HEK293 (cell line): ENCODE results near the gene DENND10.

Experiments
- CTCF ChIA-PET: fragments of 350-600 bp; formaldehyde crosslinking; extraction: SDS; loops from one replicate; lab custom pipeline; 2021; ENCODE audit warnings: antibody characterized with exemption; lab: Yijun Ruan, JAX
- POLR2A ChIA-PET: fragments of 300-600 bp; formaldehyde crosslinking; extraction: SDS; loops from one replicate; lab custom pipeline; 2020; ENCODE audit warnings: antibody characterized with exemption, inconsistent platforms; lab: Yijun Ruan, JAX
- H3K27ac ChIP-seq: fragments of 200-500 bp; sonication (Bioruptor generic); 2 replicates; pipeline ENCODE4 v1.5.1; 2014; ENCODE audit warnings: low read depth, low read length, control low read depth, inconsistent platforms; ENCODE audit errors: extremely low read depth
- H3K36me3 ChIP-seq, 2 experiments: fragments of 200-500 bp in 1 of 2; sonication (Bioruptor generic) in 1 of 2; 1 replicate in 1 of 2; 2 replicates in 1 of 2; pipeline ENCODE4 v1.5.1; 2014 to 2017; ENCODE audit warnings: inconsistent platforms in 2 of 2, low read length in 2 of 2; ENCODE audit not compliant: control insufficient read depth in 2 of 2, insufficient read depth in 1 of 2
- H3K4me1 ChIP-seq: fragments of 200-500 bp; sonication (Bioruptor generic); 2 replicates; pipeline ENCODE4 v1.5.1; 2014; ENCODE audit warnings: mild to moderate bottlenecking, low read length, inconsistent platforms; ENCODE audit not compliant: control insufficient read depth, insufficient read depth
- H3K4me3 ChIP-seq: 2 replicates; pipeline ENCODE4 v1.5.1; 2011; ENCODE audit warnings: low read depth, mild to moderate bottlenecking, control low read depth, low read length, moderate library complexity
- H3K9me3 ChIP-seq: fragments of 200-500 bp; sonication (Bioruptor generic); 2 replicates; pipeline ENCODE4 v1.5.1; 2014; ENCODE audit warnings: low read depth, low read length, inconsistent platforms; ENCODE audit not compliant: control insufficient read depth, insufficient read depth
- IKZF3 ChIP-seq: fragments of 450-650 bp; IDR thresholded peaks from 2 replicates; pipeline ENCODE4 v1.5.0; 2018; ENCODE audit warnings: missing biosample characterization, mild to moderate bottlenecking, missing genetic modification characterization, moderate library complexity
- MZF1 ChIP-seq: fragments of 450-650 bp; formaldehyde crosslinking; IDR thresholded peaks from 2 replicates; pipeline ENCODE4 v1.5.1; 2017; ENCODE audit warnings: missing biosample characterization, missing genetic modification characterization, borderline replicate concordance
- SCRT1 ChIP-seq: fragments of 450-650 bp; formaldehyde crosslinking; IDR thresholded peaks from 2 replicates; pipeline ENCODE4 v1.5.1; 2016; ENCODE audit warnings: missing biosample characterization, missing genetic modification characterization, borderline replicate concordance
- SP3 ChIP-seq: fragments of 450-650 bp; formaldehyde crosslinking; IDR thresholded peaks from 2 replicates; pipeline ENCODE4 v1.5.1; 2016; ENCODE audit warnings: missing biosample characterization, missing genetic modification characterization
- ZBTB1 ChIP-seq: fragments of 450-650 bp; formaldehyde crosslinking; IDR thresholded peaks from 2 replicates; pipeline ENCODE4 v1.5.1; 2016; ENCODE audit warnings: missing biosample characterization, missing genetic modification characterization
- ZBTB17 ChIP-seq: fragments of 450-650 bp; formaldehyde crosslinking; IDR thresholded peaks from 2 replicates; pipeline ENCODE4 v1.5.1; 2016; ENCODE audit warnings: missing biosample characterization, missing genetic modification characterization
- ZNF121 ChIP-seq: fragments of 450-650 bp; formaldehyde crosslinking; IDR thresholded peaks from 2 replicates; pipeline ENCODE4 v1.5.1; 2016; ENCODE audit warnings: missing biosample characterization, missing genetic modification characterization
- ZNF146 ChIP-seq: fragments of 450-650 bp; formaldehyde crosslinking; IDR thresholded peaks from 2 replicates; pipeline ENCODE4 v1.5.1; 2016; ENCODE audit warnings: missing biosample characterization, missing genetic modification characterization
- ZNF2 ChIP-seq: fragments of 450-650 bp; formaldehyde crosslinking; IDR thresholded peaks from 2 replicates; pipeline ENCODE4 v1.5.1; 2016; ENCODE audit warnings: missing biosample characterization, missing genetic modification characterization
- ZNF354C ChIP-seq: fragments of 450-650 bp; formaldehyde crosslinking; IDR thresholded peaks from 2 replicates; pipeline ENCODE4 v1.5.1; 2016; ENCODE audit warnings: missing biosample characterization, missing genetic modification characterization, low read depth, borderline replicate concordance
- ZNF670 ChIP-seq: fragments of 450-650 bp; formaldehyde crosslinking; IDR thresholded peaks from 2 replicates; pipeline ENCODE4 v1.5.1; 2016; ENCODE audit warnings: missing biosample characterization, missing genetic modification characterization, low read depth
- ZNF843 ChIP-seq: fragments of 450-650 bp; formaldehyde crosslinking; IDR thresholded peaks from 2 replicates; pipeline ENCODE4 v1.5.1; 2016; ENCODE audit warnings: missing biosample characterization, missing genetic modification characterization
- TF ChIP-seq, protein P1 (sequence below): fragments of 450-650 bp; formaldehyde crosslinking; IDR thresholded peaks from 2 replicates; pipeline ENCODE4 v1.5.1; 2016; ENCODE audit warnings: missing biosample characterization, missing genetic modification characterization
- TF ChIP-seq, protein P2 (sequence below): fragments of 450-650 bp; formaldehyde crosslinking; IDR thresholded peaks from 2 replicates; pipeline ENCODE4 v1.5.1; 2016; ENCODE audit warnings: missing biosample characterization, missing genetic modification characterization
- TF ChIP-seq, protein P3 (sequence below): fragments of 450-650 bp; formaldehyde crosslinking; IDR thresholded peaks from 2 replicates; pipeline ENCODE4 v1.5.1; 2016; ENCODE audit warnings: missing biosample characterization, missing genetic modification characterization

DENND10 gene

DNA sequence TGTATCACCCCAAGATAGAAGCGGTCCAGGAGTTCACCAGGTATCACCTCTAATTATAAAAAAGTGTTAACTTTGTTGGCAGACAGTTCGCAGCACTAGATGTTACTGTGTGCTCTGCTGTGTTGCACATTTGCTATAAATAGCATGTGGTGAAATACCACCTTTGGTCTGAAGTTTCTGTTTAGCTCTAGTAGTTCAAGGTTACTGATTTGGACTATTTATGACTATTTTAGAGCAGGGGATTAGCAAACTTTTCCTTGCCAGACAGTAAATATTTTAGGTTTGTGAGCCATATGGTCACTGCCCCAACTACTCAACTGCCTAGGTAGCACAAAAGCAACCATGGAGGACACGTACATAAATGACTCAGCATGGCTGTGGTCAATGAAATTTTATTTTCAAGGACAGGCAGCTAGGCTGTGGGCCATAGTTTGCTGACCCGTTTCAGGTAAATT lies 16.5 kb downstream of the DENND10 start:
- H3K9me3 ChIP-seq: no peaks in the 10 kb centered on the region
- H3K27ac ChIP-seq: no peak overlapping the region
- POLR2A ChIA-PET: no interaction called here
- H3K4me1 ChIP-seq: no peaks in the 10 kb centered on the region
- CTCF ChIA-PET: interaction anchor here (0.7 kb wide), 1 partner anchor 44 kb away, joined by 4 read pairs; no protein-coding TSS in a partner anchor
- TF ChIP-seq MZF1 (tag by site-specific recombination) (no peak), SCRT1 (tag by site-specific recombination) (no peak), IKZF3 (no peak)
- H3K4me3 ChIP-seq: no peak overlapping the region
- peaks cover 68 to 72% of the 10 kb centered on the region in 2 experiments; a peak in 2 of 3 replicates for H3K36me3 ChIP-seq

DNA sequence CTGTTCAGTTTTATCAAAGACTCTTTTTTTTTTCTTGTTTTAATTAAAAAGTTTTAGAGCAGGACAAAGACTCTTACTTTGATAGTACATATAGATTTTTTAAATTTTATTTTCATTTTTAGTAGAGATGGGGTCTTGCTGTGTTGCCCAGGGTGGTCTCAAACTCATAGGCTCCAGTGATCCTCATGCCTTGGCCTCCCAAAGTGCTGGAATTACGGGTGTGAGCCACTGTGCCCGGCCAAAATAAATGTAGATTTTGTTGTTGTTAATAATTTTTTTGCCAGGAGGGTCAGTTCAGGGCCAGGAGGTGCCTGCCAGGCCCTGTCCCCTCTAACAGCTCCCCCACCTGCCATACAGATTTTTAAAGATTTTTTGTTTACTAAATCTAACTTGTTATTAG lies 17.0 kb downstream of the DENND10 start:
- POLR2A ChIA-PET: no interaction called here
- H3K27ac ChIP-seq: no peak overlapping the region

DNA sequence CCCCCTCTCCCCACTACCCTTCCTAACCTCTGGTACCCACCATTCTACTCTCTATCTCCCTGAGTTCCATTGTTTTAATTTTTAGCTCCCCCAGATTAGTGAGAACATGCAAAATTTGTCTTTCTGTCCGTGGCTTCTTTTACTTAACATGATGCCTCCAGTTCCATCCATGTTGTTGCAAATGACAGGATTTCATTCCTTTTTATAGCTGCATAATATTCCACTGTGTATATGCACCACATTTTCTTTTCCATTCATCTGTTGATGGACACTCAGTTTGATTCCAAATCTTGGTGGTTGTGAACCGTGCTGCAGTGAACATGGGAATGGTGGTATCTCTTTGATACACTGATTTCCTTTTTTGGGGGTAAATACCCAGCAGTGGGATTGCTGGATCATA lies 22.0 kb downstream of the DENND10 start:
- no peaks in the 10 kb centered on the region for H3K9me3 ChIP-seq
- CTCF ChIA-PET: interaction anchor here (0.6 to 0.7 kb wide), 3 partner anchors 22 to 675 kb away, joined by 3 to 4 read pairs (median 3); partner anchors contain the start of gene DENND10
- H3K4me1 ChIP-seq: no peaks in the 10 kb centered on the region
- no peak overlapping the region for H3K4me3 ChIP-seq
- peaks cover 73 to 85% of the 10 kb centered on the region in 2 experiments for H3K36me3 ChIP-seq
- no peak for TF ChIP-seq ZNF2
- TF ChIP-seq, protein P1, sequence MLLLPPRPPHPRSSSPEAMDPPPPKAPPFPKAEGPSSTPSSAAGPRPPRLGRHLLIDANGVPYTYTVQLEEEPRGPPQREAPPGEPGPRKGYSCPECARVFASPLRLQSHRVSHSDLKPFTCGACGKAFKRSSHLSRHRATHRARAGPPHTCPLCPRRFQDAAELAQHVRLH (tag by site-specific recombination): 0 out of 2 replicates have a peak, but pooled peaks have one; percentile 22
- no peak for TF ChIP-seq SP3 (tag by site-specific recombination)
- no peak for TF ChIP-seq ZNF670 (tag by site-specific recombination)
- no peak for TF ChIP-seq ZNF843 (tag by site-specific recombination)
- TF ChIP-seq, protein P2, sequence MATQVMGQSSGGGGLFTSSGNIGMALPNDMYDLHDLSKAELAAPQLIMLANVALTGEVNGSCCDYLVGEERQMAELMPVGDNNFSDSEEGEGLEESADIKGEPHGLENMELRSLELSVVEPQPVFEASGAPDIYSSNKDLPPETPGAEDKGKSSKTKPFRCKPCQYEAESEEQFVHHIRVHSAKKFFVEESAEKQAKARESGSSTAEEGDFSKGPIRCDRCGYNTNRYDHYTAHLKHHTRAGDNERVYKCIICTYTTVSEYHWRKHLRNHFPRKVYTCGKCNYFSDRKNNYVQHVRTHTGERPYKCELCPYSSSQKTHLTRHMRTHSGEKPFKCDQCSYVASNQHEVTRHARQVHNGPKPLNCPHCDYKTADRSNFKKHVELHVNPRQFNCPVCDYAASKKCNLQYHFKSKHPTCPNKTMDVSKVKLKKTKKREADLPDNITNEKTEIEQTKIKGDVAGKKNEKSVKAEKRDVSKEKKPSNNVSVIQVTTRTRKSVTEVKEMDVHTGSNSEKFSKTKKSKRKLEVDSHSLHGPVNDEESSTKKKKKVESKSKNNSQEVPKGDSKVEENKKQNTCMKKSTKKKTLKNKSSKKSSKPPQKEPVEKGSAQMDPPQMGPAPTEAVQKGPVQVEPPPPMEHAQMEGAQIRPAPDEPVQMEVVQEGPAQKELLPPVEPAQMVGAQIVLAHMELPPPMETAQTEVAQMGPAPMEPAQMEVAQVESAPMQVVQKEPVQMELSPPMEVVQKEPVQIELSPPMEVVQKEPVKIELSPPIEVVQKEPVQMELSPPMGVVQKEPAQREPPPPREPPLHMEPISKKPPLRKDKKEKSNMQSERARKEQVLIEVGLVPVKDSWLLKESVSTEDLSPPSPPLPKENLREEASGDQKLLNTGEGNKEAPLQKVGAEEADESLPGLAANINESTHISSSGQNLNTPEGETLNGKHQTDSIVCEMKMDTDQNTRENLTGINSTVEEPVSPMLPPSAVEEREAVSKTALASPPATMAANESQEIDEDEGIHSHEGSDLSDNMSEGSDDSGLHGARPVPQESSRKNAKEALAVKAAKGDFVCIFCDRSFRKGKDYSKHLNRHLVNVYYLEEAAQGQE (tag by site-specific recombination): no peak
- no peak for TF ChIP-seq ZBTB17 (tag by site-specific recombination)
- peak; percentile 93 for TF ChIP-seq ZNF146 (tag by site-specific recombination)
- TF ChIP-seq, protein P3, sequence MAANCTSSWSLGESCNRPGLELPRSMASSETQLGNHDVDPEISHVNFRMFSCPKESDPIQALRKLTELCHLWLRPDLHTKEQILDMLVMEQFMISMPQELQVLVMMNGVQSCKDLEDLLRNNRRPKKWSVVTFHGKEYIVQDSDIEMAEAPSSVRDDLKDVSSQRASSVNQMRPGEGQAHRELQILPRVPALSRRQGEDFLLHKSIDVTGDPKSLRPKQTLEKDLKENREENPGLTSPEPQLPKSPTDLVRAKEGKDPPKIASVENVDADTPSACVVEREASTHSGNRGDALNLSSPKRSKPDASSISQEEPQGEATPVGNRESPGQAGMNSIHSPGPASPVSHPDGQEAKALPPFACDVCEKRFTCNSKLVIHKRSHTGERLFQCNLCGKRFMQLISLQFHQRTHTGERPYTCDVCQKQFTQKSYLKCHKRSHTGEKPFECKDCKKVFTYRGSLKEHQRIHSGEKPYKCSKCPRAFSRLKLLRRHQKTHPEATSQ (tag by site-specific recombination): no peak
- no peak for TF ChIP-seq ZBTB1 (tag by site-specific recombination)
- no peak overlapping the region for H3K27ac ChIP-seq
- POLR2A ChIA-PET: no interaction called here

More for the DNA sequence above, 17.0 kb downstream of the DENND10 start:
- Histone ChIP-seq H3K36me3 (peaks cover 72 to 76% of the 10 kb centered on the region in 2 experiments), H3K4me1 (no peaks in the 10 kb centered on the region), H3K4me3 (no peak overlapping the region), H3K9me3 (no peaks in the 10 kb centered on the region)
- CTCF ChIA-PET: interaction anchor here (0.6 to 0.7 kb wide), 2 partner anchors 16 to 45 kb away, joined by 3 to 4 read pairs; no protein-coding TSS in a partner anchor
- no peak for TF ChIP-seq ZNF354C (tag by site-specific recombination)
- TF ChIP-seq ZNF121 (tag by site-specific recombination): peak; percentile 84
